Measurements from ENCODE around the gene FLNB.

The FLNB gene

DNA sequence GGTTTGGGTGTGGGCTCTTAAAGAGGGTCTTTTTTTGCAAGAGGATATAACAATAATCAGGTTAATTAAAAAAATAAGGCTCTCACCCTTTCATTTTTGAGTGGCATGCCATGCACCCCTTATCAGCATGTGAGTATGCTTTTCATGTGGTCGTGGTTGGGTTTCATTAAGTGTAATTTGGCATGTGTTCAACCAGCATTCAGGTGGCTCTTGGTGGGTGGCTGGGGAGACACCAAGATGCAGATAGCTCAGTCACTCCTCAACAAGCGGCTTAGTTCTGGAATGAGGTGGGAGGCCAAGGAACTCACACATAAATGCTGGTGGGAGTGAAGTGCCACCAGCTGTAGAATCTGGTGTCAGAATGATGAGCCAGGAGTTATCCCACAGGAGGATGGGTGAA is 66.8 kb downstream of the FLNB start:
- DNase-seq: no peak

DNA sequence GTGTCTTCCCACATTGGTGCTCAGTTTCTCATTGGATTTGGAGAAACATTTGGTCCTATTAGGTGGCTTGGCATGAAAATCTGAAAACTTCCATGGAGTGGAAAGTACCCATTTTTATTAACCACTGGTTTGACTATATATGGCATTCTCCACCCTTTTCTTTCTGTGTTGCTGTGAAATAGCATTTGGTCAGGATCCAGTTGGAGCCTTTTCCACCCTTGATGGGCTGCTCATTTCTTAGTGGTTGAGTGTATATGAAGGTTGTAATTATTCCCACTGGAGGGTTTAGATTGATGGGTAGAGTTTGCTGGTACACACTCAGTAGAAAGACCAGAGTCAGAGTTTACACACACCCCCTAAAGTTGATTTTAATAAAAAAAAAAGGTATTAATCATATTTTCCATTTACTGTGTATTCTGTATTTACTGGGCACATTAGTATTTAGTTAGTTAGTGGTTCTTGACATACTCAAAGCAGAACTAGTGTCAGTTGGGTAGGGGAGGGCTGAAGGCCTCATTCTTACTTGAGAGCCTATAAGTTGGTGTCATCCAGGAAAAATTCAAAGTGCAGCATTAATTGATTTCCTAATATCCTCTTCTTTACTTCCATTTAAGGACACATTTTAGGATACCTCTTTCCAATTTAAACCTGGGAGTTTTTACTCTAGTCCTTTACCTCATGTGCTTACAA is 69.5 kb downstream of the FLNB start:
- DNase-seq: no peak

DNA sequence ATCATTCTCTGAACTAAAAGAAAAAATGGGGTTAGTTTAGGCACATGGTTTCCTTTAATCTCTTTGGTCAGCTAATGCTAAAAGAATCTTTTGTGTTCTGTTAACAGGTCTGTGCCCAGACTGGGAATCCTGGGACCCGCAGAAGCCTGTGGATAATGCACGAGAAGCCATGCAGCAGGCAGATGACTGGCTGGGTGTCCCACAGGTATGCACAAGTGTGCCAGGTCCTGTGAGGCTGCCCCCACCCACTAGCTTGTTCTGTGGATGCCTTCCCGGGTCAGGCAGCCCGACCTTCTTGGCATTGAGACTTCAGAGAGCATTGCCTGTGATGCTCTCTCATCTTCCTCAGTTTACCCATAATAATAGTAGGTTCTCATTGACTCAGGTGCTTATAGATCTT is 70.4 kb downstream of the FLNB start:
- no peak for DNase-seq

- DNase-seq: no peak
Observed at GRCh38 chr3:58079773-58080172, 71.6 kb downstream of the FLNB start.

- peak in 15 of 56 donors; percentile 9 to 41 (median 20) for DNase-seq
Observed at GRCh38 chr3:58082047-58082446, 73.8 kb downstream of the FLNB start.

DNA sequence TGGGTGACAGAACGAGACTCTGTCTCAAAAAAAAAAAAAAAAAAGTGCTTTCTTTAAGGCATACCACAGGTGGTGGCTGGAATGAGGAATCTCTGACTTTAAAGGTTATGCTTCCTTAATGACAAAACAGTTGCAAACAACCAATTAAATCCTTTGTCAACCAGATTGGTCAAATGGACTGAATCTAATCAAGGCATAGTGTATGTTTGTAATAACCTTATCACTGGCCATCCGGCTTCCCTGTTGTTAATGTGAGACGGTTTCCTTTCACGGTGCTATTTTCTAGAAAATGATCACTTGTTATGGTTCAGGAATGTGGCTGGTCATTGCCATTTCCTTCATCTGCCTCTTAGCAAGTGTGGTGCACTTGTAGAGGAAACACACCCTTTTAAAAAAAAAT is 75.9 kb downstream of the FLNB start:
- DNase-seq: no peak

GRCh38 chr3:58084788-58085543 is 76.7 kb downstream of the FLNB start:
- no peak for DNase-seq

DNA sequence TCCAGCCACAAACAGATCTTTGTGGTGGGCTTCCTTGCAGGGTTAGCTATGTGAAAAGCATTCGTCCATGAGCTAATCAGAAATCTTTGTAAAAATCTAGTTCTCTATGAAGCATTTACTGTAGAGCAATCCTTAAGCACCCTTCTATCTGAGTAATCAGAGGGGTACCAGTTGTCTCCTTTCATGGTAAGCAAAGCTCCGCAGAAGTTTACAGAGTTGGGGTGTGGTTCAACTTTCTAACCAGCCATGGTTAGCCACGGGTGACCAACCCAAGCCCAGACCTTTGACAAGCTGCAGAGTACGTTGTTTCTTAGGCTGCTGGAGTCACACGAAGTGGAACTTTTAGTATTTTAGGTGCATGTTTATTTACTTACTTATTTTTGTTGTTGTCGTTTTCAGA is 77.4 kb downstream of the FLNB start:
- no peak for DNase-seq

DNA sequence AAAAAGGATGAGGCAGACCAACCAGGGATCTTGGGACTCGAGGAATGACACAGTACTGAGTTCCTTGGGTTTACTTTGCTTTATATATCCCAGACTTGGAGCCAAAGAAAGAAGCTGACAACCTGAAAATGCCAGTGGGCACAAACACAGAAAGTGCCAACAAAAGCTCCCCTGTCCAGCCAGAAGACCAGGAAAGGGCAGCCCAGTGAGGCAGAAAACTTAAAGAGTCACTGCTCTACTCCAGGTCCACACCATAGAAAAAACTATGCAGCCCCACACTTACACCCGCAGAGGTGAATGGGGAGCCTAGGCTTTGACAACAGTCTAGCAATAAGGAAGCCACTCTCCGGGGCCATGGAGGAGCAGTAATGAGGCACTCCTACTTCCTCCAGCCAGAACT is 80.3 kb downstream of the FLNB start:
- no peak for DNase-seq

DNA sequence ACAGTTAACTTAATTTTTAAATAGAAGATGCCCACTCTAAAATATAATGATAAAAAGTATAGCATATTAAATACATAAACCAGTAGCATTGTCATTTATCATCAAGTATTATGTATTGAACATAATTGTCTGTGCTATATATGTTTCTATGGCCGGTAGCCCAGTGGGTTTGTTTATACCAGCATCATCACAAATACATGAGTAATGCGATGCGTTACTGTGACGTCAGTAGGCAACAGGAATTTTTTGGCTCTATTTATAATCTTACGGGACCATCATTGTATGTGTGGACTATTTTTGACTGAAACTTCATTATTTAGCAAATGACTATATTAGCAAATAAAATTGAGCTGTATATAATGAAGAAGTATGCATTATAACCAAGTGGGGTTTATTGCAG is 82.1 kb downstream of the FLNB start:
- DNase-seq: no peak

DNA sequence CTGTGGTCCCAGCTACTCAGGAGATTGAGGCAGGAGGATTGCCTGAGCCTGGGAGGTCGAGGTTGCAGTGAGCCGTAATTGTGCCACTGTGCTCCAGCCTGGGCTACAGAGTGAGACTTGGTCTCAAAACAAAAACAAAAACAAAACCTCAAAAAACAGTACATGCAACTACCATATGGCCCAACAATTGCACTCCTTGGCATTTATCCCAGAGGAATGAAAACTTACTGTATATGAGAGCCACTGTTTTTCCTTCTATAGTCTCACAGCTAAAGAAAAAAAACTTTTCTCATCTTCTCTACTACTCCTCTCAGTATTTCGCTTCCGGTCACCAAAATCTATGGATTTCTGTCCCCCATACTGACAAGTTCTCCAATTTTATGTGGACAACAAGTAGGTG is 84.3 kb downstream of the FLNB start:
- no peak for DNase-seq

GRCh38 chr3:58093574-58094195 is 85.5 kb downstream of the FLNB start:
- DNase-seq: no peak

- DNase-seq: no peak
Observed at GRCh38 chr3:58094657-58095056, 86.4 kb downstream of the FLNB start.

DNA sequence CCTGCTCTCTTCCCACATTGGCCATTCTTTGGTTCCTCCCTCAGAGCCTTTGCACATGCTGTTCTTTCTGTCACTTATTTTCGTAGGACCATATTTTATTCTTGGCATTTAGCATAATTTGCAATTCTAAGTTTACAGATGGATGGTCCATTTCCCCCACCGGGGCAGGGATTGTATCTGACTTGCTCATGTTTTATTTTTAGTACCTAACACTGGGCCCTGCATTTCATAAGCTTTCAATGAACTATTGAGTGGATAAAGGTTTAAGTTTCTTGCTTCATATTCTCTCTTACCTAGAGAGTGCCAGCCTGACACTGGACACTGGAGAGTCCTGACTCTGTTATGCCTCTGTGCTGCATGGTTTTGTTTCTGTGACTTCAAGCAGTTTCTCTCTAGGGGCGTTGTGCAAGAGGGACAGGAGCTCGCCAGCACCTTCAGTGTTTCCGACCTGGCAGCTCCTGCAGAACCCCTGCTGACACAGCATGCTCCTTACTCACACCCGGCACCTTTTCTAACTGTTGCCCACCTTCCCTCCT is 87.4 kb downstream of the FLNB start:
- no peak for DNase-seq

- no peak for DNase-seq
Observed at GRCh38 chr3:58098531-58098930, 90.3 kb downstream of the FLNB start.

GRCh38 chr3:58099865-58100264 is 91.6 kb downstream of the FLNB start:
- no peak for DNase-seq

DNA sequence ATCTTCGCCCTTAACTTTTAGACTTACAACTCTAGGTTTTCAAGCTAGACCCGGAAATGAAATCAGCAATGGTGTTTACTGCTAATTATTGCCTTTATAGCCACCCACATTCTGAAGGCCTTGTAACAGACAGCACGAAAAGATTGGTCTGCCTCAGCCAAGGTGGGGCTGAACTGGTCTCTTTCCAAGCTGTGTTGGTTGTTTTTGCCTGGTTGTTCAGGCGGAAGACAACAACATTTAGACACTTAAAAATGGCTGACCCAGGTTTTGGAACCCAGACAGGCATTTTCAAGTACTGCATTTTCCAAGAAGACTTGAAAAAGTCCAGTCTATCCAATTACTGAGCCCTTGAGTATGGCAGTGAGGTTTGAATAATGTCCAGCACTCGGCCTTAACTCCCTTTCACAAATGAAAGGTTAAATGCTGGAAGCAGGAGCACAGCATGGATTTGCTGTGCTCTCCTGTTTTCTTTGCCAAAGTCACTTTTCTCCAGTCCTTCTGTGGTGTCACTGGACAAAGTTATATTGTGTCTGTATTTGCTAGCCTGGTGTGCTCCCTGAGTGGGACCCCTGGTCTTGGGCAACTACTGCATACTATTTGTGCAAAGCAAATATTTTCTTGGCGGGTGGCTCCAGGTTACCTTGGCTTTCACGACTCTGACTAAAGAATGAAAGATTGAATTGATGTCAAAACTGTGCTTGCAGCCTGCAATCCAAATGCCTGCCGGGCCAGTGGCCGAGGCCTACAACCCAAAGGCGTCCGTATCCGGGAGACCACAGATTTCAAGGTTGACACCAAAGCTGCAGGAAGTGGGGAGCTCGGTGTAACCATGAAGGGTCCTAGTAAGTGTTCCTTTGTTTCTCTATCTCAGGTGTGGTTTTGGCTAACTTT is 93.5 kb downstream of the FLNB start:
- peak in 21 of 56 donors; percentile 6 to 71 (median 24) for DNase-seq

DNA sequence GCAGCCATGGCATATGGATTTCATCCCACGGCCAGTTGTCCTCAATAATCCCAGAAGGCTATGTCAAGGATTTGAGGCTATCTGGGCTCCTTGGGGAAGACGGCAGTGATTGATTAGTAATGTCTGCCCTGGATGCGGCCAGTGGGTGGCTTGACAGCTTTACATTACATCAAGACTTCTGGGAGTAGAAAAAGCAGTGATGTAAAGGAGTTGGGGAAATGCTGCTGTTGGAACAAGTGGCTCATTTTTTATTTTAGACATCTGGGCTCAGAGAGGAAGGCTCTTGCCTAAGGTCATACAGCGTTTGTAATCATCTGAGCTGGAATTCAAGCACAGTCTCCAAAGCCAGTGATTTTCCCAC is 94.1 kb downstream of the FLNB start:
- no peak for DNase-seq

DNA sequence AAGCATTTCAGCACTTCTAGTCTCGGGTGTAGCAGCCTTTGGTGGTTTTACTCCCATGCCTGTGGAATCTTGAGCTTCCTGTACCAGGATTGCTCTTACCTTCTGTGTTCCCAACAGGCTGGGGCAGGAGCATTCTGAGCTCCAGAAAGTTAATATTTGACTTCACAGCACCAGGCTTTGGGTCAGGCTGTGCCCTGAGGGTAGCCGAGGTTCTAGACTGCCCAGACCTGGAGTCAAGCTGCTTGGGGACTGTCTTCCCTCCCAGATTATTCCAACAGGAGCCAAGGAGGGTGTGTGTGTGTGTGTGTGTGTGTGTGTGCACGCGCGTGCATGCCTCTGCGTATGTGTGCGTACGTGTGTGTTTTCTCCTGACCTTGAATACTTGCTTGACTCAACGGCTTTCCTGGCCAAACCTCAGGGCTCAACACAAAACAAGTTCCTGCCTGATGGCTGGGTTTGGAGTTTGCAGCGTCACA is 94.8 kb downstream of the FLNB start:
- no peak for DNase-seq

GRCh38 chr3:58104151-58104550 is 95.9 kb downstream of the FLNB start:
- no peak for DNase-seq

- DNase-seq: no peak
Observed at GRCh38 chr3:58104712-58105111, 96.5 kb downstream of the FLNB start.
